CD4-positive, alpha-beta T cell (primary cell): ENCODE measurements around the gene CEP192. TPM values are rescaled to one million over a fixed set of nuclear protein-coding genes. Genes with fewer than 3 reads are reported as not detected.

ENCODE experiments used
- ATAC-seq: fragments of 200-7000 bp; cut with Tn5 transposase; one replicate; pipeline ENCODE4 v1.10.0; 2022; ENCODE audit warnings: mild to moderate bottlenecking; ENCODE audit not compliant: poor library complexity
- CTCF ChIA-PET: fragments of 350-600 bp; sonication (Branson Sonifier 250); formaldehyde crosslinking; loops from one replicate; lab custom pipeline; 2021; ENCODE audit warnings: antibody characterized with exemption, inconsistent platforms; lab: Charles Lee
- POLR2A ChIA-PET: fragments of 350-600 bp; sonication (Branson Sonifier 250); formaldehyde crosslinking; loops from one replicate; lab custom pipeline; 2021; ENCODE audit warnings: antibody characterized with exemption, inconsistent platforms; lab: Charles Lee
- DNase-seq, 14 experiments: peaks; one replicate each; pipeline ENCODE4 v3.0.0-alpha.2; 2013 to 2020; ENCODE audit warnings: mixed read lengths in 2 of 14
- H3K27ac ChIP-seq, 2 donors: one replicate each; pipeline versions ENCODE4 v1.5.1 to v1.7.0; 2013; ENCODE audit warnings: low read length in 2 of 2, low read depth in 1 of 2, mild to moderate bottlenecking in 1 of 2
- H3K27me3 ChIP-seq, 2 experiments: 1 replicate in 1 of 2; 2 replicates in 1 of 2; pipeline versions ENCODE4 v1.6.1 to v1.7.0; 2013; ENCODE audit warnings: low read length in 2 of 2, control low read depth in 1 of 2, mild to moderate bottlenecking in 1 of 2, moderate library complexity in 1 of 2; ENCODE audit not compliant: insufficient read depth in 2 of 2, control insufficient read depth in 1 of 2
- H3K36me3 ChIP-seq: one replicate; pipeline ENCODE4 v1.6.1; 2013; ENCODE audit warnings: low read length, control low read depth; ENCODE audit not compliant: insufficient read depth
- H3K4me1 ChIP-seq: one replicate; pipeline ENCODE4 v1.6.1; 2013; ENCODE audit warnings: low read length, control low read depth; ENCODE audit not compliant: insufficient read depth
- H3K4me3 ChIP-seq: one replicate; pipeline ENCODE4 v1.5.1; 2013; ENCODE audit warnings: mild to moderate bottlenecking, low read length, moderate library complexity
- H3K9me3 ChIP-seq, 2 experiments: 1 replicate in 1 of 2; 2 replicates in 1 of 2; pipeline versions ENCODE4 v1.6.1 to v1.7.0; 2013; ENCODE audit warnings: low read length in 2 of 2, mild to moderate bottlenecking in 2 of 2, control low read depth in 1 of 2, moderate library complexity in 1 of 2; ENCODE audit not compliant: control insufficient read depth in 1 of 2, insufficient read depth in 1 of 2
- H3K27ac Mint-ChIP-seq: one replicate; pipeline ENCODE4 v1.8.0; 2020; ENCODE audit warnings: mixed read lengths
- H3K27me3 Mint-ChIP-seq: one replicate; pipeline ENCODE4 v1.8.0; 2021; ENCODE audit warnings: mixed read lengths
- H3K36me3 Mint-ChIP-seq: one replicate; pipeline ENCODE4 v1.8.0; 2021; ENCODE audit warnings: low read depth, mixed read lengths
- H3K4me1 Mint-ChIP-seq: one replicate; pipeline ENCODE4 v1.8.0; 2021; ENCODE audit warnings: low read depth, mixed read lengths
- H3K4me3 Mint-ChIP-seq: one replicate; pipeline ENCODE4 v1.8.0; 2020; ENCODE audit warnings: mild to moderate bottlenecking, mixed read lengths
- H3K9me3 Mint-ChIP-seq: one replicate; pipeline ENCODE4 v1.8.0; 2020; ENCODE audit warnings: mixed read lengths
- CTCF ChIP-seq: fragments of 200-600 bp; IDR thresholded peaks from one replicate; pipeline ENCODE4 v1.8.0; 2022; ENCODE audit warnings: antibody characterized with exemption, mild to moderate bottlenecking
- intact Hi-C, 2 experiments: fragments of 100-400 bp; cut with DNase I in 1 of 2; cut with micrococcal nuclease in 1 of 2; formaldehyde crosslinking; loops; one replicate each; pipeline versions ENCODE4 v1.15.1 to v1.9.0; 2023 to 2025; cut with DNase I, micrococcal nuclease
- total RNA-seq, 174 experiments: library from RNA in 2 of 174; stranded (reverse) in 2 of 174; gene quantifications; one replicate each; pipeline ENCODE4 v1.2.3 and lab custom pipeline; 2021 to 2026

The CEP192 gene
- total RNA-seq, 2 experiments from 2014 or later, result 23.4 to 25.0 TPM

GRCh38 chr18:13101659-13102197 lies 110.6 kb downstream of the CEP192 start:
- H3K36me3 Mint-ChIP-seq, result peaks cover 89% of the 10 kb centered on the region
- H3K4me1 Mint-ChIP-seq, result no peaks in the 10 kb centered on the region
- ATAC-seq (no peak), DNase-seq (no peak)
- H3K36me3 ChIP-seq, result peaks cover 79% of the 10 kb centered on the region
- no peak overlapping the region for H3K27ac ChIP-seq
- ChIA-PET POLR2A (no interaction called here), CTCF (no interaction called here)
- H3K4me3 ChIP-seq, result no peak overlapping the region
- no peaks in the 10 kb centered on the region for H3K9me3 Mint-ChIP-seq
- intact Hi-C loops, result no loop called here
- TF ChIP-seq CTCF, result no peak
- H3K9me3 ChIP-seq, result no peaks in the 10 kb centered on the region
- no peaks in the 10 kb centered on the region for H3K27me3 ChIP-seq
- H3K4me1 ChIP-seq, result no peaks in the 10 kb centered on the region
- H3K27ac Mint-ChIP-seq, result no peak overlapping the region
- no peaks in the 10 kb centered on the region for H3K27me3 Mint-ChIP-seq
- H3K4me3 Mint-ChIP-seq, result no peak overlapping the region

- no peak overlapping the region for H3K4me3 Mint-ChIP-seq
- H3K27ac ChIP-seq, result no peak overlapping the region
- no peaks in the 10 kb centered on the region for H3K9me3 ChIP-seq
- H3K27me3 ChIP-seq, result no peaks in the 10 kb centered on the region
- TF ChIP-seq CTCF, result peak; percentile 12
- no peak for ATAC-seq
- H3K9me3 Mint-ChIP-seq, result no peaks in the 10 kb centered on the region
- peaks cover 93% of the 10 kb centered on the region for H3K36me3 Mint-ChIP-seq
- H3K4me1 ChIP-seq, result no peaks in the 10 kb centered on the region
- H3K27ac Mint-ChIP-seq, result no peak overlapping the region
- H3K4me1 Mint-ChIP-seq, result no peaks in the 10 kb centered on the region
- DNase-seq, result peak in 1 of 14 experiments; percentile 6
- no peak overlapping the region for H3K4me3 ChIP-seq
- no peaks in the 10 kb centered on the region for H3K27me3 Mint-ChIP-seq
- ChIA-PET CTCF (interaction anchor here (1.2 kb wide), 1 partner anchor 21 kb away, joined by 3 read pairs; no protein-coding TSS in a partner anchor), POLR2A (no interaction called here)
- intact Hi-C loops, result no loop called here
- peaks cover 86% of the 10 kb centered on the region for H3K36me3 ChIP-seq
Observed at GRCh38 chr18:13103366-13103765, 112.2 kb downstream of the CEP192 start.

DNA sequence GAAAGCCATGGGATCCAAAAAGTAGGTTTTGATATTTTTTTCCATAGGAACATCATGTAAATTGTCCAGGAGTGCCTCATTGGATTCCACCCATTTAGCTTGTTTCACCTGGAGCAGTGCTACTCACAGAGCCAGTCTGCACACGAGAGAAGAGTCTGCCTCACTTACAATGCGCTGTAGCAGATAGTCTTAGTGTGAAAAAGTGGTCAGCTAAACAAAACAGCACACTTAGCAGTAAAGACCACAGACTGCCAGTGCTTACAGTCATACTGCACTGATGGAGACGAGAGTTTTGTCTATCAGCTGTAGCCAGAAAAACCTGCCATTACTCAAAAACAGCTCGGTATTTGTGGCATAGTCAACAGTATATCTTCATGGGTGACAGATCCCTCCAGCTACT lies 113.9 kb downstream of the CEP192 start:
- Histone ChIP-seq H3K27ac (no peak overlapping the region), H3K36me3 (peaks cover 86% of the 10 kb centered on the region), H3K27me3 (no peaks in the 10 kb centered on the region), H3K4me1 (no peaks in the 10 kb centered on the region), H3K4me3 (no peak overlapping the region), H3K9me3 (no peaks in the 10 kb centered on the region)
- intact Hi-C loops, result no loop called here
- no peaks in the 10 kb centered on the region for H3K4me1 Mint-ChIP-seq
- TF ChIP-seq CTCF, result no peak
- H3K4me3 Mint-ChIP-seq, result no peak overlapping the region
- DNase-seq (no peak), ATAC-seq (no peak)
- H3K9me3 Mint-ChIP-seq, result no peaks in the 10 kb centered on the region
- peaks cover 94% of the 10 kb centered on the region for H3K36me3 Mint-ChIP-seq
- H3K27me3 Mint-ChIP-seq, result no peaks in the 10 kb centered on the region
- no peak overlapping the region for H3K27ac Mint-ChIP-seq
- ChIA-PET CTCF (interaction anchor here (1.1 kb wide), 1 partner anchor 54 kb away, joined by 3 read pairs; no protein-coding TSS in a partner anchor), POLR2A (no interaction called here)
